Mucosa of descending colon (tissue), 3 donors: ENCODE results near the gene MAML3. TPM values are rescaled to one million over a fixed set of nuclear protein-coding genes. Genes with fewer than 3 reads are reported as not detected.

ENCODE experiments used
- ATAC-seq: fragments of 200-7000 bp; cut with Tn5 transposase; one replicate; pipeline ENCODE4 v1.9.1; 2020; ENCODE audit warnings: mild to moderate bottlenecking, moderate library complexity
- DNase-seq, 3 donors: peaks; one replicate each; pipeline ENCODE4 v3.0.0-alpha.2; 2020
- H3K36me3 ChIP-seq: fragments of 200-600 bp; one replicate; pipeline ENCODE4 v1.8.0; 2021; ENCODE audit warnings: low read depth, mild to moderate bottlenecking
- H3K4me1 ChIP-seq: fragments of 200-600 bp; one replicate; pipeline ENCODE4 v1.8.0; 2021; ENCODE audit warnings: low read depth, mild to moderate bottlenecking
- H3K4me3 ChIP-seq: fragments of 200-600 bp; one replicate; pipeline ENCODE4 v1.8.0; 2021; ENCODE audit warnings: mild to moderate bottlenecking
- H3K9me3 ChIP-seq: fragments of 200-600 bp; one replicate; pipeline ENCODE4 v1.8.0; 2021; ENCODE audit warnings: mild to moderate bottlenecking
- CTCF ChIP-seq: fragments of 200-600 bp; IDR thresholded peaks from one replicate; pipeline ENCODE4 v1.8.0; 2022; ENCODE audit warnings: antibody characterized with exemption, mild to moderate bottlenecking
- intact Hi-C, 2 donors: fragments of 100-400 bp; cut with DNase I in 1 of 2; cut with micrococcal nuclease in 1 of 2; formaldehyde crosslinking; loops; one replicate each; pipeline versions ENCODE4 v1.11.0 to v1.11.1; 2022; cut with DNase I, micrococcal nuclease
- total RNA-seq, 3 donors: library from RNA; stranded (reverse); fragmentation: NEBNext Ultra II Directional in 2 of 3; extraction: Animal tissue kit (Norgen Biotek cat#: 25700) in 2 of 3; gene quantifications; one replicate each; pipeline versions ENCODE4 v1.2.1 to v1.2.4, GENCODE V29; 2021 to 2023
- donor health status: DM: no; HTN: no; CAD: no; lungs with moderate emphysema.
- donor health status: DM: no; HTN: no; CAD: no.
- donor health status: DM: no; HTN: yes; CAD: no.

The MAML3 gene
- total RNA-seq, 3 donors from 2014 or later: 10.4 to 23.5 (median 14.8) TPM

- TF ChIP-seq CTCF: no peak
- Histone ChIP-seq H3K9me3 (no peaks in the 10 kb centered on the region), H3K36me3 (no peaks in the 10 kb centered on the region), H3K4me1 (no peaks in the 10 kb centered on the region), H3K4me3 (no peak overlapping the region)
- intact Hi-C loops: no loop called here
- DNase-seq (no peak), ATAC-seq (no peak)
Measured at GRCh38 chr4:139754938-139755337, 399.0 kb downstream of the MAML3 start.

- intact Hi-C loops: no loop called here
- ATAC-seq (no peak), DNase-seq (no peak)
- no peak overlapping the region for H3K4me3 ChIP-seq
- H3K36me3 ChIP-seq: no peaks in the 10 kb centered on the region
- H3K9me3 ChIP-seq: no peaks in the 10 kb centered on the region
- no peak for TF ChIP-seq CTCF
- H3K4me1 ChIP-seq: no peaks in the 10 kb centered on the region
Measured at GRCh38 chr4:139753686-139754085, 400.3 kb downstream of the MAML3 start.

GRCh38 chr4:139749835-139750498 lies 404.0 kb downstream of the MAML3 start:
- Histone ChIP-seq H3K9me3 (no peaks in the 10 kb centered on the region), H3K4me3 (no peak overlapping the region), H3K36me3 (no peaks in the 10 kb centered on the region), H3K4me1 (no peaks in the 10 kb centered on the region)
- no peak for TF ChIP-seq CTCF
- DNase-seq: no peak
- no peak for ATAC-seq
- intact Hi-C loops: no loop called here

GRCh38 chr4:139749338-139749737 lies 404.6 kb downstream of the MAML3 start:
- Histone ChIP-seq H3K4me1 (no peaks in the 10 kb centered on the region), H3K4me3 (no peak overlapping the region), H3K36me3 (no peaks in the 10 kb centered on the region), H3K9me3 (no peaks in the 10 kb centered on the region)
- ATAC-seq (no peak), DNase-seq (no peak)
- intact Hi-C loops: no loop called here
- no peak for TF ChIP-seq CTCF

GRCh38 chr4:139746431-139747171 lies 407.4 kb downstream of the MAML3 start:
- no peak for ATAC-seq
- DNase-seq: no peak
- Histone ChIP-seq H3K36me3 (no peaks in the 10 kb centered on the region), H3K4me1 (no peaks in the 10 kb centered on the region), H3K4me3 (no peak overlapping the region), H3K9me3 (no peaks in the 10 kb centered on the region)
- intact Hi-C loops: no loop called here
- TF ChIP-seq CTCF: no peak
